ENCODE results near the gene BRIP1.

GRCh38 chr17:61710546-61710945, 152.8 kb downstream of the BRIP1 start:
- TF ChIP-seq POLR2AphosphoS5 (IDR thresholded peaks at IDR 0.05; ENCODE audit: low read depth, low read length) (no peak), REST (IDR thresholded peaks at IDR 0.05; ENCODE audit: insufficient read depth in 1 of 2, low read depth in 2 of 2, low read length in 1 of 2) (no peak)
- TF ChIP-seq, protein P1, sequence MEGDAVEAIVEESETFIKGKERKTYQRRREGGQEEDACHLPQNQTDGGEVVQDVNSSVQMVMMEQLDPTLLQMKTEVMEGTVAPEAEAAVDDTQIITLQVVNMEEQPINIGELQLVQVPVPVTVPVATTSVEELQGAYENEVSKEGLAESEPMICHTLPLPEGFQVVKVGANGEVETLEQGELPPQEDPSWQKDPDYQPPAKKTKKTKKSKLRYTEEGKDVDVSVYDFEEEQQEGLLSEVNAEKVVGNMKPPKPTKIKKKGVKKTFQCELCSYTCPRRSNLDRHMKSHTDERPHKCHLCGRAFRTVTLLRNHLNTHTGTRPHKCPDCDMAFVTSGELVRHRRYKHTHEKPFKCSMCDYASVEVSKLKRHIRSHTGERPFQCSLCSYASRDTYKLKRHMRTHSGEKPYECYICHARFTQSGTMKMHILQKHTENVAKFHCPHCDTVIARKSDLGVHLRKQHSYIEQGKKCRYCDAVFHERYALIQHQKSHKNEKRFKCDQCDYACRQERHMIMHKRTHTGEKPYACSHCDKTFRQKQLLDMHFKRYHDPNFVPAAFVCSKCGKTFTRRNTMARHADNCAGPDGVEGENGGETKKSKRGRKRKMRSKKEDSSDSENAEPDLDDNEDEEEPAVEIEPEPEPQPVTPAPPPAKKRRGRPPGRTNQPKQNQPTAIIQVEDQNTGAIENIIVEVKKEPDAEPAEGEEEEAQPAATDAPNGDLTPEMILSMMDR (IDR thresholded peaks at IDR 0.05): no peak
